AG20443 (cell line): ENCODE measurements around the gene ARMC9.
"Not testable (repeated sequence)": the region's sequence is repeated elsewhere in the genome, so short reads cannot be mapped to it uniquely, and the experiment has no call there.

ENCODE experiments used
- DNase-seq: peaks from one replicate; pipeline ENCODE4 v3.0.0; 2012; ENCODE audit warnings: low spot score, mixed read lengths

The ARMC9 gene

DNA sequence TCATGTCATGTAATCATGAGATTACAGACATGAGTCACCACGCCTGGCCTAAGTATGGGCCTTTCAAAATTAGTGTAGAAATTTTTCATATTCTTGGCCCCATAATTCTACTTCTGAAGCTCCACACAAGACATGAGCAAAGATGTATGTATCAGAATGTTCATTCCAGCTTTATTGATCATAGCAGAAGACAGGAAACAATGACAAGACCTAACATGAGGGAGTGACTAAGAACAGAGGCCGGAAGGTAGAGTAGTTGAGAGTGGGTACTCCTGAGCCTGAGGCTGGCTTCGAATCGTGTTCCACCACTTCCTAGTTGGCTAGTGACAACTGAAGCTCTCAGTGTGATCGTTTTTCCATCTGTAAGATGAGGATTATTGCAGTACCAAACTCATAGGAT, 89.3 kb downstream of the ARMC9 start:
- DNase-seq: no peak

GRCh38 chr2:231288590-231288989, 90.2 kb downstream of the ARMC9 start:
- DNase-seq: no peak

DNA sequence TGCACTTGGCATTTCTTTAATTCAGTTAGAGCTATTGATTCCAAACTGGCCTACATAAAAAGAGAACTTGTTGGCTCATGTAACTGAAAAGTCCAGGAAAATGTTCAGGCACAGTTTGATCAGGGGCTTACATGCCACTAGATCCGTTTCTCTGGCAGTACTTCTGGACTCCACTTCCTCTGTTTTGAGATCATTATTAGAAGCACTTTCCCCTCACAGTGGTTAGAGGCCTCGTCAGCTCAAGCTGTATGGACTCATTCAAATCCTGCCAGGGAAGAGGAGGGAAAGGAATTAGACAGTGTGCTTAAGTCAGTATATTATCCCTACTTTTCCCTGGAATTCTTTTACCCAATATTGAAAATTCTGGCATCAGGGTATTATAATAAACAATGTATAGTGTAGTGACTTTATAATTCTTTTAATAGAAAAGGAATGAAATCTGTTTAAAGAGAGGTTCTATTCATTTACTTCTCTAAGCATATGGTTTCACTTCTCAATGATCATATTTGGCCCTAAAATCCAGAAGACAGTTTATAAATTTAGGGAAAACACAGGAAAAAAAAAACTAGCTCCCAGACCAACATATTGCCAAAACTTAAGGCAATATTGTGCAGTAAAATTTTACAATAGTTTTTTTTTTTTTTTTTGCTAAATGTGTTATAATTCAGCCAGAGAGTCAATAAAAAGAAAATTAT, 92.0 kb downstream of the ARMC9 start:
- DNase-seq: no peak

GRCh38 chr2:231292472-231293134, 94.2 kb downstream of the ARMC9 start:
- DNase-seq: no peak

DNA sequence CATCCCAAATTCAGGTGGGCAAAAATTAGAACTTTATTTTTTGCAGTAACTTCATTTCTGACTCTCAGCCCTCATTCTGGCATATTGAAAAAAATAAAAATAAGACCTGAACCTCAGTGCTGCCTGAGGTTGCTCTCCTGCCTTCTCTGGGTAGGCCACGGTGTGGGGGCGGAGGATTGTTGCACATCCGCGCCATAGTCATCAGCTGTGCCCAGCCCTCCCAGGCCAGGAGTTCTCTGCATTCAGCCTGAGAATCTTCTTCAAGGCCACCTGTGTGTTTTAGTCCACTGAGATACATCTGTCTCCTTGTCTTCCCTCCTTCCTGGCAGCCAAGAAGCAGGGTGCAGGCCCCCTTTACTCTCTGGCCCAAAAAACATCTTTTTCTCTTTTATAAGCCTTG, 94.7 kb downstream of the ARMC9 start:
- DNase-seq: no peak

DNA sequence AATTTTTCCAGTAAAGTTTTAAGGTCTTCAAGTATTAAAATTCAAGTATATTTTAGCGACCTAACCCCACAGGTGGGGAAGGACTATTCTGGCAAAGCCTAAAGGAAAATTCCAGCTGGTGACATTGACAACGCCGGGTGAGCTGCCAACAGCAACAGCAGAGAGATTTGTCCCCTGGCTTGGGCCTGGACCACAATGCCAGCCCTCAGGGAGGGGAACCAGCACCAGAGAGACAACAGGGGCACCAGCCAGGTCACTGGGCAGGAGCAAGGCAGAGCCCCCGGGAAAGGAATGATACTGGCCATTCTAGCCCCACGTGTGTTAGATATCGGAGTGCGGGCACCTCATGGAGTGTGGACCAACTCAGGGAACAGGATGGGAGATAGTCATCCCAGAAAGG, 95.7 kb downstream of the ARMC9 start:
- DNase-seq: no peak

DNA sequence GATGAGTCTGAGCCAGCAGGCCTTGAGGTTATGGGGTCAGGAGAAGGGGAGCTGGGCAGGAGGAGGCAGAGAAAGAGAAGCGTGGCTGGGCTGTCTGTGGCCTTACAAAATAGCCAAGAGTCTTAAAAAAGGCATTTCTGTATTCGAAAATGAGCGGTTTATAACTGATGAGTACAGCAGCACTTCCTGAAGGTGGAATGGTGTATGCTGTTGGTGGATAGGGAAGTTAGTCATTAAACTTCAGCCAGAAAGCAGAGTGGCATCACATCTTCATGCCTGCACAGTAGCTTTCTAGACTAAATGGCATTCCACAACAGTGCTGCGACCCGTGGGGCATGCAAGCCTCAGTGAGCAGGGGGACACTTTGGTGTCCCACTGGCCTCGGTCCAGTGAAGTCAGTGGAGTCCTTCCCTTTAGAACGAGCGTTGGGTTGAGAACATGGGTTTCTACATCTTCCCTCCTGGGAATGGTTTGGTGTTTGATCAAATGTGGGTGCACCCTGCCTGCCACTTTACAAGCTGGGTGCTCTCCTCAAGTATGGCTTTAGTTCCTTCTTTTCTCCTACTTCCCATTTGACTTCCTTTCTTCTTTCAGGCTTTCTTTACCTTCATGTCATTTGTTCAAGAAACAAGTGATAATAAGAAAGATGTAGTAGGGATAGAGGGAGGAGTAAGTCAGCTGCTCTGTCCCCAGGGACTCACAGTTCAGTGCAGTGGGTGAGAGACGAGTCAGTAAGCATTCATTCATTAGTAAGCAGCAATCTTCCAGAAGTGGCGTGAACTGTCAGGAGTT, 96.3 kb downstream of the ARMC9 start:
- DNase-seq: no peak

- DNase-seq: no peak
These were observed 96.9 kb downstream of the ARMC9 start for GRCh38 chr2:231295363-231295655.

DNA sequence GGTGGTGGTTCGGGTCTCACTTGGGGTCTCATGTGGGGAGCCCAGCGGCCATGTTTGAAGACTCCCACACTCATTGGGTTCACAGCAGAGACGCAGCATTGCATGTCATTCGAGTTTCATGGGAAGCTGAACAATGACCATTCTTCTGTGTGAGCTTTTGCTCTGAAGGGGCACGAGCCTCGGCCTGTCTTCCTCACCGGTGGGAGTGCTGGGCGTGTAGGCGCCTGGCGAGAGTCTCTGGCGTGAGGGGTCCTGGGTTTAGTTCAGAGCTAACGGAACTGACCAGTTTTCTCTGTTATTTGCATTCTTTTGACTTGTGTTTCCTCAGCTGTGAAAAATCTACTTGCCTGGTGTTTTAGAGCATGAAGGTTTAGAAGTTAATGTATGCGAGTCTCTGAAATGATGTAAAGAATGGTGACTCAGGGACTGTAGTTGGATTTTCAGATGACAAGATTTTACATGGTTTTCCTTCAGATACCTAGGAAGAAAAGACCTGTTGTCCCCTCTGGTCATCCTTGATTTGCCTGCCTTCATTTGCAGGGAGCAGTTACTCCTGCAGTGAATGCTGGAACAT, 98.1 kb downstream of the ARMC9 start:
- DNase-seq: no peak

GRCh38 chr2:231297108-231297908, 98.9 kb downstream of the ARMC9 start:
- DNase-seq: peak; percentile 88

GRCh38 chr2:231298091-231298490, 99.7 kb downstream of the ARMC9 start:
- DNase-seq: no peak

DNA sequence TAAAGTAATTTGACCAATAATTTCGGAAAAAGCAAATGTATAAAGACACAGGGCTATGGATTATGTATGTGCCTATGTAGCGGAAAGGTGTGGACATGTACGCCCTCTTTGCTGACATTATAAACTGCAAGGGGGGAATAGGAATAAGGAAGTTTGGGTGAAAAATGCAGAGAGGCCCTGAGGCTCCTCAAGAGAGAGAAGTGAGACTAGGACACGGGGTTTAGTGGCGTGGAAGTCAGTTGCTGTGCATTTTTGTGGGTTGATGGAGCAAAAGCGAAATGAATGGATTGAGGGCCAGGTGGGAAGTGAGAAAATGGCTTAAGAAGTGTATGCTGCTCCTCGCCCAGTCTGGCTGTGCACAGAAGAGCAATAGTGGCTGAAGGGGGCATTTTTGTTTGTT, 100.8 kb downstream of the ARMC9 start:
- no peak for DNase-seq

DNA sequence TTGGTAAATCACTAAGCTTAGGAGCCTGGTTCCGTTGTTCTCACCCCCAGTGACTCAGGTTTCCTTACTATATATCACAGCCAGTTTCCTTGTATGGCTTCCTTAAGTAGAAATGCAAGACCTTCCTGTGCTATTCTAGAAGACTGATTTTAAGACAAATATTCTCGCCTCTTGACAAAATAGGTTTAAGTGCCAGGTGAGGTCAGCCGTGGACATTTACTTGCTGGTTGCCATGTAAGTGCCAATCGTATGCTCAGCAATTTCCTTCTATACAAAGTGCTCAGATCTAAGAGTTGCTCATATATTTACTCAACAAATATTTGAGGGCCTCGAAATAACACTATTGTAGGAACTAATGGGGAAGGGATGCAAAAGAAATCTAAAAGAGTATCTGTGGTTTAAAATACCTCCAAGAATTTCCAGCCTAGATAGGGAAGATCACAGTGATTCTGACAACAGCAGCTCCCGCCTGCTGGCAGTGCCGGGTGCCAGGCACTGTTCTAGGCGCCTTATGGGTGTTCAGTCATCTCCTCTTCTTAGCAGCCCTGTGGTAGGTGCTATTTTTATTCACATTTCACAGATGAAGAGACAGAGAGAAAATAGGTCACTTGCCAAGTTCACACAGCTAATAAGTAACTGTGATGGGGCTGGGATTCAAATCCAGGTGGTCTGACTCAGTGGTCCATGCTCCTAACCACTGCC, 101.7 kb downstream of the ARMC9 start:
- no peak for DNase-seq

DNA sequence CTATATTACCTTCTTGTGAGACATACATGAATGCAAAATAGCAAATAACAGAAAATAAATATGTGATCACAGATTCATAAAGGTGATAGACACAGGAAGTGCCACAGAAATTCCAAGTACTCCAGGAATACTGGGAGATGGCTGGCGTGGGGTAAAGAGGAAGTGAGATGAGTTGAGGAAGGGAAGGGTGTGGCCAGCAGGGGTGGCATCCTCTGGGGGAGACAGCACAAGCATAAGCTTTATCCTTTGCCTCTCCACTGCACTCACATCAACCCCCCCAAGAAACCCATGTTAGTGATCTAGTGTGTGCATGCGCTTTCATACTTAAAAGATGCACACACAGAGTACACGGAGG, 102.3 kb downstream of the ARMC9 start:
- DNase-seq: no peak

- not testable (repeated sequence) for DNase-seq
These were observed 105.8 kb downstream of the ARMC9 start for GRCh38 chr2:231304259-231304658.

GRCh38 chr2:231305221-231305620, 106.8 kb downstream of the ARMC9 start:
- DNase-seq: no peak

GRCh38 chr2:231306791-231307393, 108.5 kb downstream of the ARMC9 start:
- no peak for DNase-seq

GRCh38 chr2:231308219-231308618, 109.8 kb downstream of the ARMC9 start:
- DNase-seq: no peak

GRCh38 chr2:231308631-231309428, 110.4 kb downstream of the ARMC9 start:
- DNase-seq: peak; percentile 52

GRCh38 chr2:231312066-231312465, 113.6 kb downstream of the ARMC9 start:
- DNase-seq: no peak
